SU-DHL-6 (cell line): Measurements from ENCODE around the gene CHST14.

Source experiments
- H2AFZ ChIP-seq: fragments of 200-600 bp; sonication (generic); 2 replicates; pipeline ENCODE4 v1.6.1; 2014; ENCODE audit warnings: low read depth, mild to moderate bottlenecking, moderate library complexity, mixed read lengths, antibody characterized with exemption, low read length; ENCODE audit not compliant: severe bottlenecking
- H3F3A ChIP-seq: fragments of 200-600 bp; shearing (Covaris generic); 2 replicates; pipeline ENCODE4 v1.6.0; 2016; ENCODE audit warnings: antibody characterized with exemption, mild to moderate bottlenecking; ENCODE audit not compliant: insufficient read depth
- H3K27ac ChIP-seq: fragments of 200-600 bp; sonication (generic); 2 replicates; pipeline ENCODE4 v1.5.1; 2016; ENCODE audit warnings: low read depth, mild to moderate bottlenecking, low read length, moderate library complexity, mixed read lengths
- H3K27me3 ChIP-seq: fragments of 200-600 bp; sonication (generic), shearing (Covaris generic); 2 replicates; pipeline ENCODE4 v1.6.0; 2014; ENCODE audit warnings: mild to moderate bottlenecking, low read length
- H3K36me3 ChIP-seq: fragments of 200-600 bp; sonication (generic); 2 replicates; pipeline ENCODE4 v1.6.1; 2014; ENCODE audit warnings: mild to moderate bottlenecking, low read length, mixed read lengths
- H3K4me2 ChIP-seq: fragments of 300-600, 200-600 bp; shearing (Covaris generic), sonication (generic); 2 replicates; pipeline ENCODE4 v1.6.0; 2014; ENCODE audit warnings: low read length, low read depth, mild to moderate bottlenecking; ENCODE audit not compliant: poor library complexity, severe bottlenecking
- H3K4me3 ChIP-seq: fragments of 200-600 bp; sonication (generic); 2 replicates; pipeline ENCODE4 v1.5.1; 2014; ENCODE audit warnings: antibody characterized with exemption, low read length, mild to moderate bottlenecking, mixed read lengths; ENCODE audit not compliant: insufficient read depth, poor library complexity, severe bottlenecking
- H3K79me2 ChIP-seq: fragments of 200-600 bp; sonication (generic); 2 replicates; pipeline ENCODE4 v1.6.1; 2014; ENCODE audit warnings: mild to moderate bottlenecking, low read length, moderate library complexity; ENCODE audit not compliant: insufficient read depth
- H3K9ac ChIP-seq: fragments of 200-600 bp; sonication (generic); 2 replicates; pipeline ENCODE4 v1.7.0; 2014; ENCODE audit warnings: mild to moderate bottlenecking, low read length
- H3K9me2 ChIP-seq: fragments of 200-600 bp; sonication (generic); replicated peaks from 2 replicates; pipeline ENCODE4 v1.6.1; 2014; ENCODE audit warnings: low read length; ENCODE audit not compliant: insufficient read depth
- H3K9me3 ChIP-seq: fragments of 200-600 bp; sonication (generic); 2 replicates; pipeline ENCODE4 v1.6.1; 2014; ENCODE audit warnings: low read length, mixed read lengths; ENCODE audit not compliant: insufficient read depth
- H4K20me1 ChIP-seq: fragments of 200-600 bp; sonication (generic); 2 replicates; pipeline ENCODE4 v1.6.1; 2014; ENCODE audit warnings: low read depth, mild to moderate bottlenecking, antibody characterized with exemption, low read length, moderate library complexity, mixed read lengths
- EZH2phosphoT487 ChIP-seq: fragments of 200-600 bp; sonication (generic), shearing (Covaris generic); conservative IDR thresholded peaks from 2 replicates; pipeline ENCODE4 v1.6.1; 2018; ENCODE audit warnings: mild to moderate bottlenecking, antibody characterized with exemption, low read length, moderate library complexity, mixed read lengths
- TF ChIP-seq, protein P1 (sequence below): fragments of 200-600 bp; sonication (generic); IDR thresholded peaks from one replicate; pipeline ENCODE4 v1.5.1; 2017; ENCODE audit warnings: antibody characterized with exemption, mild to moderate bottlenecking, low read length, moderate library complexity; ENCODE audit not compliant: insufficient read depth, poor library complexity, severe bottlenecking

The CHST14 gene

DNA sequence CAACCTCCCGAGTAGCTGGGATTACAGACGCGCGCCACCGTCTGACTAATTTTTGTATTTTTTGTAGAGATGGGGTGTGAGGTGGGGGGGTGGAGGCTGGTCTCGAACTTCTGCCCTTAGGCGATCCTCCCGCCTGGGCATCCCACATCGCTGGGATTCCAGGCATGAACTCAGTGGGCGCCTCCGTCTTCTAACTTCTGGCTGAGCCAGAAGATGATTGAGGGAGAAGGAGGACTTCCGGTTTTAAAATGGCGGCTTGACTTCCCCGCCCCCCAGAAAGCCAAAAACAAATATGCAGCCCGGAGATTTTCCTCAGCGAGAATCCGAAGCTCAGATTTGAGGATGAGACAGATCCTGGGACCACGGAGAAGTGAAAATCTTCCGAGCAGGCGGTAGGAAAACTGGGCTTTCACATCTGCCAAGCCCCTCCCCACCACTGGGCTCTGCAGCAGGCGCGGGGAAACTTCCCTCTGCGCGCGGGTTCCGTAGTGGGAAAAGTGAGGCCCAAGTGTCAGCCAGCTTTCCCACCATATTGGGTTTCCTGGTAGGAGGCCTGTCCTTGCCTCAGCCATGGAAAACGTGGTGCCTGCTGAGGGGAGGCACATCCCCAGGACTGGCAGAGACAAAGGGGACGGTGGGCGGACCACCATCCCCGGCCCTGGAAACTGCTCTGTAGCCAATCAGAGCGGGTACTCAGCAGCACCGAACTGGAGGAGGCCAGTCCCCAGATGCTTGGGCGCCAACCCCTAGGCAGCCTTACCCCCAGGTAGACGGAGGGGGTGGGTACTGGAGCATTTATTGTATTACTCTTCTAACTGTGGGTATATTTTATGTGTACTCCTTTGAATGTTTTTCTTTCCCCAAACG, 17.3 kb downstream of the CHST14 start:
- no peak overlapping the region for H2AFZ ChIP-seq
- H3K9me3 ChIP-seq, result no peaks in the 10 kb centered on the region
- no peaks in the 10 kb centered on the region for H3K79me2 ChIP-seq
- H3K9me2 ChIP-seq, result no peaks in the 10 kb centered on the region
- H3K27ac ChIP-seq, result no peak overlapping the region
- H3K36me3 ChIP-seq, result no peaks in the 10 kb centered on the region
- H3K9ac ChIP-seq, result no peak overlapping the region
- H3F3A ChIP-seq, result no peaks in the 10 kb centered on the region
- no peak overlapping the region for H3K4me3 ChIP-seq
- H3K27me3 ChIP-seq, result no peaks in the 10 kb centered on the region
- no peaks in the 10 kb centered on the region for H4K20me1 ChIP-seq
- TF ChIP-seq, protein P1, sequence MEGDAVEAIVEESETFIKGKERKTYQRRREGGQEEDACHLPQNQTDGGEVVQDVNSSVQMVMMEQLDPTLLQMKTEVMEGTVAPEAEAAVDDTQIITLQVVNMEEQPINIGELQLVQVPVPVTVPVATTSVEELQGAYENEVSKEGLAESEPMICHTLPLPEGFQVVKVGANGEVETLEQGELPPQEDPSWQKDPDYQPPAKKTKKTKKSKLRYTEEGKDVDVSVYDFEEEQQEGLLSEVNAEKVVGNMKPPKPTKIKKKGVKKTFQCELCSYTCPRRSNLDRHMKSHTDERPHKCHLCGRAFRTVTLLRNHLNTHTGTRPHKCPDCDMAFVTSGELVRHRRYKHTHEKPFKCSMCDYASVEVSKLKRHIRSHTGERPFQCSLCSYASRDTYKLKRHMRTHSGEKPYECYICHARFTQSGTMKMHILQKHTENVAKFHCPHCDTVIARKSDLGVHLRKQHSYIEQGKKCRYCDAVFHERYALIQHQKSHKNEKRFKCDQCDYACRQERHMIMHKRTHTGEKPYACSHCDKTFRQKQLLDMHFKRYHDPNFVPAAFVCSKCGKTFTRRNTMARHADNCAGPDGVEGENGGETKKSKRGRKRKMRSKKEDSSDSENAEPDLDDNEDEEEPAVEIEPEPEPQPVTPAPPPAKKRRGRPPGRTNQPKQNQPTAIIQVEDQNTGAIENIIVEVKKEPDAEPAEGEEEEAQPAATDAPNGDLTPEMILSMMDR, result no peak
- no peak for TF ChIP-seq EZH2phosphoT487
- no peak overlapping the region for H3K4me2 ChIP-seq

DNA sequence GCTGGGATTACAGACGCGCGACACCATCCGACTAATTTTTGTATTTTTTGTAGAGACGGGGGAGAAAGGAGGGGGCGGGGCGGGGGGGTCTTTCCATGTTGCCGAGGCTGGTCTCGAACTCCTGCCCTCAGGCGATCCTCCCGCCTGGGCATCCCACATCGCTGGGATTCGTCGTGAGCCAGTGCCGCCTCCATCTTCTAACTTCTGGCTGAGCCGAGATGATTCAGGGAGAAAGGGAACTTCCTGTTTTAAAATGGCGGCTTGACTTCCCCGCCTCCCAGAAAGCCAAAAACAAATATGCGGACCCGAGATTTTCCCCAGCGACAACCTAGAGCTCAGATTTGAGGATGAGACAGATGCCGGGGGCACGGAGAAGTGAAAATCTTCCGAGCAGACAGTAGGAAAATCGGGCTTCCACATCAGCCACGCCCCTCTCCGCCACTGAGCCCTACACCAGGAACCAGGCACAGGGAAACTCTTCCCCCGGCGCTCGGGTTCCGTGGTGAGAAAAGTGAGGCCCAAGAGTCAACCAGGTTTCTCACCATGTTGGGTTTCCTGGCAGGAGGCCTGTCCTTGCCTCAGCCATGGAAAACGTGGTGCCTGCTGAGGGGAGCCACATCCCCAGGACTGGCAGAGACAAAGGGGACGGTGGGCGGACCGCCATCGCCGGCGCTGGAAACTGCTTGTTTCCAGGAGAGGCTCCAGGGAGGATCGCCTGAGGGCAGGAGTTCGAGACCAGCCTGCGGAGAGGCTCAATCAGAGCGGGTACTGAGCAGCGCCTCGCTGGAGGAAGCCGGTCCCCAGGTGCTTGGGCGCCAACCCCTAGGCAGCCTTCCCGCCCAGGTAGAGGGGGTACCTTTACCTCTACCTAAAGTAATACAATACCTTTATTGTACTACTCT, 18.7 kb downstream of the CHST14 start:
- H3K36me3 ChIP-seq, result no peaks in the 10 kb centered on the region
- no peak overlapping the region for H3K27ac ChIP-seq
- H3K9ac ChIP-seq, result no peak overlapping the region
- no peaks in the 10 kb centered on the region for H3K9me2 ChIP-seq
- H3K27me3 ChIP-seq, result no peaks in the 10 kb centered on the region
- no peaks in the 10 kb centered on the region for H3K79me2 ChIP-seq
- no peak for TF ChIP-seq EZH2phosphoT487
- TF ChIP-seq, protein P1, result no peak
- no peak overlapping the region for H3K4me3 ChIP-seq
- no peaks in the 10 kb centered on the region for H4K20me1 ChIP-seq
- no peaks in the 10 kb centered on the region for H3K9me3 ChIP-seq
- no peak overlapping the region for H3K4me2 ChIP-seq
- H2AFZ ChIP-seq, result no peak overlapping the region
- H3F3A ChIP-seq, result no peaks in the 10 kb centered on the region

DNA sequence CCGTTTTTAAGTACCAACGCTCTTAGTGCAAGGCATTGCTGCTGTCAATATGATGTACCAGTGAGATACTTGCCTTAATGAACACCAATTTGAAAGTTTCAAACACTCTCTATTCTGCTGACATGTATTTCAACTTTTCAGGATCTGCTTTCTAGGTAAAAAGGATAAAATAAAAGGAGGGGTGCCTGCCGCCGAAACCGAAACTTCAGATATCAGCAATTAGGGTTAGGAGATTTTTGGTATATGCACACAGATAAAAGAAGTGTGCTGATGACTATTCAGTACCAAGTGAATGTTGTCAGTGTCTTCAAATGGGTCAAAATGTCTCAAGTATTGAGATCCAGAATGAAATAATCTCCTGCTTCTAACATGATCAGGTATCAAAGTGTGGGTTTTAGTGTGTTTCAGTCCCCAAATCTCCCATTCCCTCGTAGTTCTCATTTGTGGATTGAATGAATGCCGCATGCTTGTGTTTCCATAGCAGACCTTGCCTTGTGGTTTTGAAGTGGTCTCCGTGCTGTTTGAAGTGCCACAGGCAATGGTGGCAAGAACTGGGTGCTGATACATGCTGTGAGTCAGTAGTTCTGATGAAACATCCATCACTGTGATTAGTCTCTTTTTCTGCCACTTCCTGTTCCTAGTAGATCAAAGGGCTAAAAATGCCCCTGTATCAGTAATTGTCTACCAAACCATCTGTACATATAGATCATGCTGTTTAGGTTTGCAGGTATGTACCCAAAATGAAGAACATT, 22.5 kb downstream of the CHST14 start:
- no peak for TF ChIP-seq EZH2phosphoT487
- TF ChIP-seq, protein P1, result no peak
- H4K20me1 ChIP-seq, result no peaks in the 10 kb centered on the region
- no peak overlapping the region for H3K4me3 ChIP-seq
- H3K27me3 ChIP-seq, result no peaks in the 10 kb centered on the region
- no peaks in the 10 kb centered on the region for H3K9me2 ChIP-seq
- no peak overlapping the region for H2AFZ ChIP-seq
- no peaks in the 10 kb centered on the region for H3K36me3 ChIP-seq
- no peaks in the 10 kb centered on the region for H3K79me2 ChIP-seq
- H3K4me2 ChIP-seq, result no peak overlapping the region
- H3F3A ChIP-seq, result no peaks in the 10 kb centered on the region
- no peak overlapping the region for H3K9ac ChIP-seq
- H3K27ac ChIP-seq, result no peak overlapping the region
- no peaks in the 10 kb centered on the region for H3K9me3 ChIP-seq
